ENCODE data around the gene SMR3B.

Gene SMR3B

DNA sequence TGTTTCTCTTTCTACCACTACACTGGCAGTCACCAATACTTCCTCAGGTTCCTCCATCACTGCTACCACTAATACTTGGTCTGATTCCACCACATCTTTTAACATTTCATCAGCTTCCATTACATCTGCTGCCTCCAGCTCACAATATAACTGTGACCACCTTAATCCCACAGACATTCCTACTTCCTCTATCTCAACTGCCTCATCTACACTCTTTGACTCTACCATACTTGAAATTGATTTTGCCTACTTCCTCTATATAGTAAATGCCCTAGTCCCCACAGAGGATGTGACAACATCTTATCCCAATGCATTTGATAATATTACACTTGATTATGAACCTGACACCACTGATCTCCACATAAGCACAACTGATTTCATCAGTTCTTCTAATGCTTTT, 43.9 kb downstream of the SMR3B start:
- in situ Hi-C loops (cut with HindIII; ENCODE audit: low sequenced_read_pairs) = no loop called here
- H3K4me3 ChIP-seq (ENCODE audit: low read depth, low read length) = no peak overlapping the region
- no peak for DNase-seq (ENCODE audit: low read depth, low spot score)
- TF ChIP-seq, protein P1, sequence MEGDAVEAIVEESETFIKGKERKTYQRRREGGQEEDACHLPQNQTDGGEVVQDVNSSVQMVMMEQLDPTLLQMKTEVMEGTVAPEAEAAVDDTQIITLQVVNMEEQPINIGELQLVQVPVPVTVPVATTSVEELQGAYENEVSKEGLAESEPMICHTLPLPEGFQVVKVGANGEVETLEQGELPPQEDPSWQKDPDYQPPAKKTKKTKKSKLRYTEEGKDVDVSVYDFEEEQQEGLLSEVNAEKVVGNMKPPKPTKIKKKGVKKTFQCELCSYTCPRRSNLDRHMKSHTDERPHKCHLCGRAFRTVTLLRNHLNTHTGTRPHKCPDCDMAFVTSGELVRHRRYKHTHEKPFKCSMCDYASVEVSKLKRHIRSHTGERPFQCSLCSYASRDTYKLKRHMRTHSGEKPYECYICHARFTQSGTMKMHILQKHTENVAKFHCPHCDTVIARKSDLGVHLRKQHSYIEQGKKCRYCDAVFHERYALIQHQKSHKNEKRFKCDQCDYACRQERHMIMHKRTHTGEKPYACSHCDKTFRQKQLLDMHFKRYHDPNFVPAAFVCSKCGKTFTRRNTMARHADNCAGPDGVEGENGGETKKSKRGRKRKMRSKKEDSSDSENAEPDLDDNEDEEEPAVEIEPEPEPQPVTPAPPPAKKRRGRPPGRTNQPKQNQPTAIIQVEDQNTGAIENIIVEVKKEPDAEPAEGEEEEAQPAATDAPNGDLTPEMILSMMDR (IDR thresholded peaks at IDR 0.05; ENCODE audit: low read depth, low read length) = no peak

DNA sequence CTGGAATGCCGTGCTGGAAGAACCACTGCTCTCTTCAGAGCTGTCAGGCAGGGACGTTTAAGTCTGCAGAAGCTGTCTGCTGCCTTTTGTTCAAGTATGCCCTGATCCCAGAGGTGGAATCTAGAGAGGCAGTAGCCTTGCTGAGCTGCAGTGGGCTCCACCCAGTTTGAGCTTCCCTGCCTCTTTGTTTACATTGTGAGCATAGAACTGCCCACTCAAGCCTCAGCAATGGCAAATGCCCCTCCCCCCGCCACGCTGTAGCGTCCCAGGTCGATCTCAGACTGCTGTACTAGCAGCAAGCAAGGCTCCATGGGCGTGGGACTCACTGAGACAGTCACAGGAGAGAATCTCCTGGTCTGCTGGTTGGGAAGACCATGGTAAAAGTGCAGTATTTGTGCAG, 54.3 kb downstream of the SMR3B start:
- no peak for DNase-seq (ENCODE audit: low read depth, low spot score)
- in situ Hi-C loops (cut with HindIII; ENCODE audit: low sequenced_read_pairs) = no loop called here
- no peak overlapping the region for H3K4me3 ChIP-seq (ENCODE audit: low read depth, low read length)
- TF ChIP-seq, protein P1 (IDR thresholded peaks at IDR 0.05; ENCODE audit: low read depth, low read length) = no peak

Measured in astrocyte of the spinal cord (primary cell).